Activated CD4-positive, alpha-beta T cell treated with anti-CD3 and anti-CD28 coated beads for 36 hours (primary cell): ENCODE measurements around the gene ASCC1. TPM values are rescaled to one million over a fixed set of nuclear protein-coding genes. Genes with fewer than 3 reads are reported as not detected.
"Not testable (repeated sequence)": the region's sequence is repeated elsewhere in the genome, so short reads cannot be mapped to it uniquely, and the experiment has no call there.

Source experiments
- ATAC-seq: fragments of 200-7000 bp; cut with Tn5 transposase; one replicate; pipeline ENCODE4 v1.10.0; 2021; ENCODE audit warnings: mild to moderate bottlenecking, moderate library complexity
- CTCF ChIA-PET: fragments of 350-600 bp; sonication (Branson Sonifier 250); formaldehyde crosslinking; loops from one replicate; lab custom pipeline; 2021; ENCODE audit warnings: antibody characterized with exemption; lab: Charles Lee
- POLR2A ChIA-PET: fragments of 350-600 bp; sonication (Branson Sonifier 250); formaldehyde crosslinking; loops from one replicate; lab custom pipeline; 2021; ENCODE audit warnings: antibody characterized with exemption, inconsistent platforms; lab: Charles Lee
- DNase-seq: peaks from one replicate; pipeline ENCODE4 v3.0.0-alpha.2; 2020
- H3K27ac Mint-ChIP-seq: one replicate; pipeline ENCODE4 v1.8.0; 2021; ENCODE audit warnings: mixed read lengths
- H3K27me3 Mint-ChIP-seq: one replicate; pipeline ENCODE4 v1.8.0; 2021; ENCODE audit warnings: mixed read lengths
- H3K36me3 Mint-ChIP-seq: one replicate; pipeline ENCODE4 v1.8.0; 2021; ENCODE audit warnings: low read depth, mixed read lengths
- H3K4me1 Mint-ChIP-seq: one replicate; pipeline ENCODE4 v1.8.0; 2021; ENCODE audit warnings: mixed read lengths
- H3K4me3 Mint-ChIP-seq: one replicate; pipeline ENCODE4 v1.8.0; 2021; ENCODE audit warnings: mild to moderate bottlenecking, moderate library complexity, mixed read lengths
- H3K9me3 Mint-ChIP-seq: one replicate; pipeline ENCODE4 v1.8.0; 2021; ENCODE audit warnings: low read depth, mixed read lengths
- intact Hi-C, 2 experiments: fragments of 100-400 bp; cut with DNase I in 1 of 2; cut with micrococcal nuclease in 1 of 2; formaldehyde crosslinking; loops; one replicate each; pipeline versions ENCODE4 v1.14.2 to v1.15.1; 2022 to 2024; cut with DNase I, micrococcal nuclease
- total RNA-seq, 2 experiments: library from RNA; stranded (reverse); gene quantifications; one replicate each; pipeline ENCODE4 v1.2.3, GENCODE V29; 2021

Gene ASCC1
- total RNA-seq, 2 experiments from 2014 or later, result 67.8 to 68.9 TPM

- DNase-seq, result no peak
- Mint-ChIP-seq H3K36me3 (no peaks in the 10 kb centered on the region), H3K27ac (peak overlapping the region; percentile 28), H3K4me1 (peaks cover 72% of the 10 kb centered on the region), H3K9me3 (no peaks in the 10 kb centered on the region), H3K4me3 (no peak overlapping the region), H3K27me3 (no peaks in the 10 kb centered on the region)
- ChIA-PET POLR2A (interaction anchor here (1.2 to 3.3 kb wide), 4 partner anchors 10 to 69 kb away, joined by 3 to 31 read pairs (median 10); partner anchors contain the start of gene DDIT4), CTCF (interaction anchor here (0.7 to 3.3 kb wide), 11 partner anchors 11 to 1737 kb away, joined by 3 to 18 read pairs (median 3); no protein-coding TSS in a partner anchor)
- no peak for ATAC-seq
- intact Hi-C loops, result no loop called here
These were observed 42.5 kb upstream of the ASCC1 start for GRCh38 chr10:72258617-72259016.

DNA sequence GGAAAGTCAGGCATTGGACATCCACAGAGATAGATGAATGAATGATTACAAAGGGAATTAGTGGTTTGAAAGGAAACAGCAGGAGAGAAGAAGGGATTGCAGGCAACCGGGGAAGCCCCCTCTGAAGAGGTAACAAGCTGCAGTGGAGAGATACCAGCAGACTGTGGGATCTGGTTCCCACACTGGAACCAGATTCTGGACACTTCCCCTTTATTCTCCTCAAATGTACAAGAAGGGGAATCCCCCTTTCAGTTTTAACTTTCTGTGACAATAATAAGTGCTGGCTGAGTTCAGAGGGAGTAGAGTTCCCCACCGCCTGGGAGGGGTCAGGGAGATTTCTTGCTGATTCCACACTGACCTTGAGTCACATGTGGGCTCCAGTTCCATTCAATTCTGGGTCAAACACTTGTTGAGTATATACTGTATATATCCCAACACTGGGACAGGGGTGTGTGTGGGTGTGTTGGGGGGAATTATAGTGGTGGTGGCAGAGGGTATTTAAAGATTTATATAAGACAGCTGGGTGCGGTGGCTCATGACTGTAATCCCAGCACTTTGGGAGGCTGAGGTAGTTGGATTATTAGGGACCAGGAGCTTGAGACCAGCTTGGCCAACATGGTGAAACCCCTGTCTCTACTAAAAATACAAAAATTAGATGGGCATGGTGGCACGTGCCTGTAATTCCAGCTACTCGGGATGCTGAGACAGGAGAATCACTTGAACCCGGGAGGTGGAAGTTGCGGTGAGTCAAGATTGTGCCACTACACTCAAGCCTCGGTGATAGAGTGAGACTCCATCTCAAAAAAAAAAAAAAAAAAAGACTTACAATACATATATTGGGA is 41.2 kb upstream of the ASCC1 start:
- H3K27ac Mint-ChIP-seq, result peak overlapping the region; percentile 58
- ChIA-PET POLR2A (no interaction called here), CTCF (interaction anchor here (0.6 to 2.1 kb wide), 4 partner anchors 10 to 130 kb away, joined by 3 to 16 read pairs (median 4); no protein-coding TSS in a partner anchor)
- ATAC-seq, result no peak
- H3K4me3 Mint-ChIP-seq, result no peak overlapping the region
- no peaks in the 10 kb centered on the region for H3K9me3 Mint-ChIP-seq
- intact Hi-C loops, result no loop called here
- H3K4me1 Mint-ChIP-seq, result peaks cover 80% of the 10 kb centered on the region
- H3K27me3 Mint-ChIP-seq, result no peaks in the 10 kb centered on the region
- H3K36me3 Mint-ChIP-seq, result no peaks in the 10 kb centered on the region
- DNase-seq, result no peak

DNA sequence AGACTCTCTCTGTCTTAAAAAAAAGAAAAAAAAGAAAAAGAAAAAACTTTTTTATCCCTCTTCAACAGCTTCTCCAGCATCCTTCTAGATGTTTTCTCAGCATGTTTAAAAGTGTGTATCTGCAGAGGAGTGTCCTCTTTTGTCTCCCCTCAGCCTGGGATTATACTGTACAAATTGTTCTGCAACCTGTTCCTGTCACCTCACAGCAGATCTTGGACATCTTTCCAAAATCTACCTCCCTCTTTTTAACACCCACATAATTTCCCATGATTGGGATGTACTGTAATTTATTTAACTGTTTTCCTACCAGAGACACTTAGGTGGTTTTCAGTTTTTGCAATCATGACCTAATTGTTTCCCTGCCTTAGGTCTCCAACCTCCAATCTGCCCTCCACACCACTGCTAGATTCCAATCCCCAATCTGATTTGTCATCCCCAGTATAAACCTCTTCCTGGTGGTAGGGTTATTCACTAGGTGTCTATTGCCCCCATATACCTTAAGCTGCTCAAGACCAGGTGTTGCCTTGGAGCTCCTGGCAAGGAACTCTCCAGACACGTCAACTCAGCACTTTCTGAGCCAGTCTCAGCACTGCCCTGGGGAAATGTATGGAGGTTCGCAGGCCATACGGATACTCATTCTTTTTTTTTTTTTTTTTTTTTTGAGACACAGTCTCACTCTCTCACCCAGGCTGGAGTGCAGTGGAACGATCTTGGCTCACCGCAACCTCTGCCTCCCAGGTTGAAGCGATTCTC is 40.1 kb upstream of the ASCC1 start:
- Mint-ChIP-seq H3K27me3 (no peaks in the 10 kb centered on the region), H3K9me3 (no peaks in the 10 kb centered on the region), H3K4me1 (peaks cover 77% of the 10 kb centered on the region), H3K36me3 (no peaks in the 10 kb centered on the region), H3K4me3 (no peak overlapping the region), H3K27ac (peak overlapping the region; percentile 73)
- ATAC-seq (no peak), DNase-seq (no peak)
- ChIA-PET CTCF (interaction anchor here (1.2 to 1.4 kb wide), 2 partner anchors 19 to 32 kb away, joined by 3 read pairs; no protein-coding TSS in a partner anchor), POLR2A (interaction anchor here (1.0 to 2.5 kb wide), 3 partner anchors 17 to 72 kb away, joined by 4 to 10 read pairs (median 8); partner anchors contain the start of gene DDIT4)
- intact Hi-C loops, result no loop called here

DNA sequence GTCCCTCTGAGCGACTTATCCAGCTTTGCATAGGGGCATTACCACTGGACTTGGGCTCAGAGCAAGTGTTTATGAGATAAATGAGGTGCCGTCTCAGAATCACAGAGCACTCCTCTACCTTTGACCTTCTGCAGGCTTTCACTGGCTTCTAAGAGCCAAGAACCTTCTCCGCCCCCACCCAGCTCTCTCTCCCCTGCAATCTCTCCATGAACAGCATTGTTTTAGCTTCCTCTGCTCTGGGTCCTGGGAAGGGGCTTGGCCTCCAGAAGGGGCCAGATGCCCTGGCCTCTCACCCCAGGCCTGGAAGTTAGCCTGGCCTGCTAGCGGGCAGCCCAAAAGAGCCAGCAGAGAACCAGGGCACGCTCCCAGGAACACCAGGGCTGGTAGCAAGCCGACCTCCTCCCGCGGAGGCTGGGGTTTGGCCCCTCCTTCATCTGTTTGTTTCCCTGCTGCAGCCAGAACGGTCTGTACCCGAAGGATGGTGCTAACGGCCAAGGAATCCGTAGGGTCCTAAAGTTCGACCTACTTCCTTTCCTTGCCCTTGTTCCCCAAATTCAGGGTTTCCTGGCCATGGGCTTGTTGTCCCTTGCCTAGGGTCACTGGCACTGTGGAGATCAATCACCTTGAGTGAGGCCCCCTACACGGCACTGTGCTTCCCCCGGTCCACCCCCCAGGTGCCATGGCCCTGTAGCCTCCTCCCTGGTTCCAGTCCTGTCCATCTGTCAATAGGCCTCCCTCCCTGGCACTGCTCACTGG is 38.9 kb upstream of the ASCC1 start:
- POLR2A ChIA-PET, result interaction anchor here (1.0 to 2.5 kb wide), 7 partner anchors 9 to 73 kb away, joined by 3 to 10 read pairs (median 4); partner anchors contain the start of gene DDIT4
- intact Hi-C loops, result no loop called here
- Mint-ChIP-seq H3K27me3 (no peaks in the 10 kb centered on the region), H3K27ac (peak overlapping the region; percentile 92), H3K4me3 (peak overlapping the region; percentile 58), H3K9me3 (no peaks in the 10 kb centered on the region), H3K36me3 (no peaks in the 10 kb centered on the region), H3K4me1 (peaks cover 80% of the 10 kb centered on the region)
- peak; percentile 46 for ATAC-seq
- peak; percentile 64 for DNase-seq
- CTCF ChIA-PET, result interaction anchor here (0.6 to 1.4 kb wide), 4 partner anchors 20 to 1763 kb away, joined by 3 to 6 read pairs (median 3); partner anchors contain the start of gene DDIT4

DNA sequence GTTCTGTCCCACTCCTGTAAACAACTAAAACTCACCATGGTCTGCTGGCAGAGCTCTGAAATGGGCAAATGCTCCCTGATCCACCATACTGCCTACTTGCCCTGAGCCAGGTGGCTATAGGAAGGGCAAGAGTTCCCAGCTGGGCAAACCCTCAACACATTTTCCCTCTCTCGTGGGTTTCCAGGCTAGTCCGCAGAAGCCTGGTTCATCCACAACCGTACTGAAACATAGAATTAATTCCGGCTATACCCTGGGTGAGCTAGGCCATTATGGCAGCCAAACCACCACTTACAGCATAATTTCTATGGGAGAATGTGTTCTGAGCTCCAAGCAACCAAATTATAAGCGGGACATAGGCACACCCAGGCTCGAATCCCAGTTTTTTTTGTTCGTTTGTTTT is 37.5 kb upstream of the ASCC1 start:
- no peaks in the 10 kb centered on the region for H3K9me3 Mint-ChIP-seq
- DNase-seq (no peak), ATAC-seq (no peak)
- H3K27ac Mint-ChIP-seq, result peak overlapping the region; percentile 77
- CTCF ChIA-PET, result interaction anchor here (0.7 to 1.1 kb wide), 5 partner anchors 41 to 157 kb away, joined by 3 read pairs; no protein-coding TSS in a partner anchor
- no peaks in the 10 kb centered on the region for H3K27me3 Mint-ChIP-seq
- H3K4me1 Mint-ChIP-seq, result peaks cover 76% of the 10 kb centered on the region
- H3K36me3 Mint-ChIP-seq, result no peaks in the 10 kb centered on the region
- no peak overlapping the region for H3K4me3 Mint-ChIP-seq
- intact Hi-C loops, result no loop called here
- POLR2A ChIA-PET, result interaction anchor here (0.6 to 2.2 kb wide), 6 partner anchors 20 to 382 kb away, joined by 3 to 9 read pairs (median 4); partner anchors contain the start of gene DDIT4

DNA sequence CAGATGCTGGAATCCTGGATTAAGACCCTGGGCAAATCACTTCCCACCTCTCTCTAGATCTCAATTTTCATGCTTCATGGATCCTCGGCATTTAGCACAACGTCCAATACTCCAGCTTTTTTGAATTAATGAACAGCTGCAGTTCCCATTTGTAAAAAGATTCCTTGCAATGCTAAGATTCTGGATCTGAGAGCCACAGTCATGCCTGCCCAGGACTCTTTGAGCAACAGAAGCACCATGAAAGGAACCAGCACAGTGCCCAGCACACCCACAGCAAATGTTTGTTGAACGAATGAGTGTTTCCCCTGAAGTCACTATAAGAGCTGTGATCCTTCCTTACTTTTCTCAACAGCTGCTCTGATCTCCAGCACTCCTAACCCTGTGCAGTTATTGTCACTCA is 36.9 kb upstream of the ASCC1 start:
- no peak for DNase-seq
- Mint-ChIP-seq H3K27me3 (no peaks in the 10 kb centered on the region), H3K4me3 (no peak overlapping the region), H3K9me3 (no peaks in the 10 kb centered on the region), H3K27ac (peak overlapping the region; percentile 77), H3K36me3 (no peaks in the 10 kb centered on the region), H3K4me1 (peaks cover 77% of the 10 kb centered on the region)
- ATAC-seq, result no peak
- intact Hi-C loops, result no loop called here
- POLR2A ChIA-PET, result interaction anchor here (0.6 to 1.2 kb wide), 3 partner anchors 74 to 381 kb away, joined by 4 to 9 read pairs (median 4); no protein-coding TSS in a partner anchor
- CTCF ChIA-PET, result interaction anchor here (0.7 to 1.1 kb wide), 7 partner anchors 31 to 156 kb away, joined by 3 to 4 read pairs (median 3); no protein-coding TSS in a partner anchor

DNA sequence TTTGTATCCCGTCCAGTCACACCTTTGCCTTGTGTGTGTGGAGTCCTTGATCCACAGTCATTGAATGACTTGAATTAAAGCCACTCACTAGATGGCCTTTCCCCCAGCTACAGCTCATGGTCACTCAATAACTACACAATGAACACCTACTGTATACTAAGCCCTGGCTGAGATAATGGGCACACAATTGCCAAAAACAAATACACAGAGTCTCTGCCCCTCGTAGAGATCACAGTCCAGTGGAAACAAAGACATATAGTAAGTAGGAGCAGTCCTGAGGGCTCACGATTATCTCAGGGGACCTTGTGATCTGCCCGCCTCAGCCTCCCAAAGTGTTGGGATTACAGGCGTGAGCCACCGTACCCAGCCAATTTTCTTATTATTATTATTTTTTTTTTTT is 35.6 kb upstream of the ASCC1 start:
- Mint-ChIP-seq H3K27ac (peak overlapping the region; percentile 74), H3K4me3 (no peak overlapping the region), H3K9me3 (no peaks in the 10 kb centered on the region), H3K36me3 (peaks cover 2% of the 10 kb centered on the region), H3K27me3 (no peaks in the 10 kb centered on the region), H3K4me1 (peaks cover 80% of the 10 kb centered on the region)
- no peak for ATAC-seq
- CTCF ChIA-PET, result interaction anchor here (1.0 kb wide), 1 partner anchor 9 kb away, joined by 3 read pairs; no protein-coding TSS in a partner anchor
- POLR2A ChIA-PET, result no interaction called here
- DNase-seq, result no peak
- intact Hi-C loops, result no loop called here

- intact Hi-C loops, result no loop called here
- Mint-ChIP-seq H3K9me3 (no peaks in the 10 kb centered on the region), H3K4me1 (peaks cover 80% of the 10 kb centered on the region), H3K27ac (peak overlapping the region; percentile 77), H3K4me3 (peak overlapping the region; percentile 30), H3K27me3 (no peaks in the 10 kb centered on the region), H3K36me3 (peaks cover 2% of the 10 kb centered on the region)
- DNase-seq, result no peak
- POLR2A ChIA-PET, result no interaction called here
- CTCF ChIA-PET, result interaction anchor here (1.0 kb wide), 1 partner anchor 20 kb away, joined by 3 read pairs; no protein-coding TSS in a partner anchor
- no peak for ATAC-seq
These were observed 34.6 kb upstream of the ASCC1 start for GRCh38 chr10:72250666-72251065.

DNA sequence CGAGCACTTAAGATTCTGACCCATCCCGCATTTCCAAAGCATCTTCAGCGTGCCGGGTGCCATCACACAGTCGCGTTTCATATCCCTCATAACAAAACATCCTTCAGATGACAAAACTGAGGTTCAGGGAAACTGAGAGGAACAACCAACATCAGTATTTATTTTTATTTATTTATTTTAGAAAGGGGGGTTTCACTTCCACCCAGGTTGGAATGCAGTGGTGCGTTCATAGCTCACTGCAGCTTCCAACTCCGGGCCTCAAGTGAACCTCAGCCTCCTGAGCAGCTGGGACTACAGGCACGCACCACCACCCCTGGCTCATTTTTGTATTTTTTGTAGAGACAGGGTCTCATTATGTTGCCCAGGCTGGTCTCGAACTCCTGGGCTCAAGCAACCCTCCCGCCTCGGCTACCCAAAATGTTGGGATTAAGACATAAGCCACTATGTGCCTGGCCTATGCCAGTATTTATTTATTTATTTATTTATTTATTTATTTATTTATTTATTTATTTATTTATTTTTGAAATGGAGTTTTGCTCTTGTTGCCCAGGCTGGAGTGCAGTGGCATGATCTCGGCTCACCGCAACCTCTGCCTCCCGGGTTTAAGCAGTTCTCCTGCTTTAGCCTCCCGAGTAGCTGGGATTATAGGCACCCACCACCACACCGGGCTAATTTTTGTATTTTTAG is 33.2 kb upstream of the ASCC1 start:
- not testable (repeated sequence) for H3K9me3 Mint-ChIP-seq, ATAC-seq, DNase-seq, H3K36me3 Mint-ChIP-seq, H3K27me3 Mint-ChIP-seq
- CTCF ChIA-PET, result interaction anchor here (0.6 to 0.7 kb wide), 3 partner anchors 23 to 86 kb away, joined by 3 to 4 read pairs (median 4); no protein-coding TSS in a partner anchor
- Mint-ChIP-seq H3K27ac (peak overlapping the region; percentile 89), H3K4me3 (peak overlapping the region; percentile 71), H3K4me1 (peaks cover 80% of the 10 kb centered on the region)
- POLR2A ChIA-PET, result interaction anchor here (3.1 kb wide), 1 partner anchor 11 kb away, joined by 15 read pairs; no protein-coding TSS in a partner anchor
- intact Hi-C loops, result loop anchor here (2.0 to 10.0 kb wide), 3 partner anchors 27 to 285 kb away; partner anchors contain the start of gene CHST3 (in 1 of the 2)
